Endothelial cell of umbilical vein (primary cell): ENCODE data around the gene KCNH8. TPM values are rescaled to one million over a fixed set of nuclear protein-coding genes. Genes with fewer than 3 reads are reported as not detected.

Experiments
- BruUV-seq: library from RNA; stranded (reverse); fragments of 400-500 nt; replicated peaks from 2 replicates; lab custom pipeline; 2021; lab: Mats Ljungman, UMichigan
- CTCF ChIA-PET: fragments of 300-600, 350-600 bp; sonication (Branson Sonifier 250); formaldehyde crosslinking; loops from one replicate; lab custom pipeline; 2021; ENCODE audit warnings: antibody characterized with exemption, inconsistent platforms; lab: Charles Lee
- POLR2A ChIA-PET: fragments of 300-600, 350-600 bp; sonication (Branson Sonifier 250); formaldehyde crosslinking; loops from one replicate; lab custom pipeline; 2021; ENCODE audit warnings: antibody characterized with exemption, inconsistent platforms; lab: Charles Lee
- DNase-seq: peaks from one replicate; pipeline ENCODE4 v3.0.0-alpha.2; 2011; ENCODE audit warnings: low read depth, low spot score
- FAIRE-seq: peaks from 2 replicates; lab custom pipeline; 2011; peaks lifted over from hg19 to GRCh38; lab: Jason Lieb, UNC
- H2AFZ ChIP-seq: 2 replicates; pipeline ENCODE4 v1.6.0; 2012; ENCODE audit warnings: low read depth, low read length, control low read depth, inconsistent platforms
- H3K27ac ChIP-seq: 2 replicates; pipeline ENCODE4 v1.5.1; 2011; ENCODE audit warnings: low read depth, mild to moderate bottlenecking, control low read depth, low read length, moderate library complexity; ENCODE audit not compliant: insufficient read depth
- H3K27me3 ChIP-seq, 2 experiments: 2 replicates each; pipeline versions ENCODE4 v1.6.0 to v1.6.1; 2011; ENCODE audit warnings: low read length in 2 of 2, mixed read lengths in 1 of 2; ENCODE audit not compliant: control insufficient read depth in 2 of 2, insufficient read depth in 2 of 2
- H3K36me3 ChIP-seq, 2 experiments: 2 replicates in 1 of 2; 3 replicates in 1 of 2; pipeline ENCODE4 v1.5.1; 2011; ENCODE audit warnings: low read length in 2 of 2, mild to moderate bottlenecking in 1 of 2, moderate library complexity in 1 of 2; ENCODE audit not compliant: control insufficient read depth in 2 of 2, insufficient read depth in 2 of 2; ENCODE audit errors: extremely low read depth in 1 of 2
- H3K4me1 ChIP-seq: 3 replicates; pipeline ENCODE4 v1.5.1; 2011; ENCODE audit warnings: mild to moderate bottlenecking, low read length; ENCODE audit not compliant: control insufficient read depth, insufficient read depth; ENCODE audit errors: extremely low read depth
- H3K4me2 ChIP-seq: 2 replicates; pipeline ENCODE4 v1.6.1; 2011; ENCODE audit warnings: low read length, control low read depth, mixed read lengths; ENCODE audit not compliant: insufficient read depth
- H3K4me3 ChIP-seq, 3 experiments: fragments of 200-600 bp in 1 of 3; sonication (generic), shearing (Covaris generic) in 1 of 3; replicated peaks in 1 of 3; 2 replicates each; pipeline ENCODE4 v1.5.1; 2011 to 2016; ENCODE audit warnings: control low read depth in 3 of 3, low read length in 3 of 3, mild to moderate bottlenecking in 2 of 3, inconsistent platforms in 1 of 3, low read depth in 1 of 3, moderate library complexity in 1 of 3; ENCODE audit not compliant: insufficient read depth in 1 of 3
- H3K79me2 ChIP-seq: 2 replicates; pipeline ENCODE4 v1.6.0; 2012; ENCODE audit warnings: low read length, inconsistent platforms; ENCODE audit not compliant: control insufficient read depth, insufficient read depth
- H3K9ac ChIP-seq: replicated peaks from 2 replicates; pipeline ENCODE3; 2011; ENCODE audit warnings: low read length, control low read depth; ENCODE audit not compliant: insufficient read depth; ENCODE audit errors: extremely low read depth
- H3K9me1 ChIP-seq: replicated peaks from 3 replicates; pipeline ENCODE4 v1.6.0; 2011; ENCODE audit warnings: mild to moderate bottlenecking, low read length; ENCODE audit not compliant: control insufficient read depth, insufficient read depth; ENCODE audit errors: extremely low read depth
- H3K9me3 ChIP-seq: replicated peaks from 2 replicates; pipeline ENCODE4 v1.5.1; 2012; ENCODE audit warnings: low read length, inconsistent platforms; ENCODE audit not compliant: control insufficient read depth, insufficient read depth
- H4K20me1 ChIP-seq: replicated peaks from 2 replicates; pipeline ENCODE3; 2011; ENCODE audit warnings: mild to moderate bottlenecking, low read length; ENCODE audit not compliant: control insufficient read depth, insufficient read depth; ENCODE audit errors: extremely low read depth
- EZH2 ChIP-seq: IDR thresholded peaks from 2 replicates; pipeline ENCODE4 v1.6.1; 2012; ENCODE audit warnings: borderline replicate concordance, low read depth, mild to moderate bottlenecking, moderate library complexity, low read length, inconsistent platforms; ENCODE audit not compliant: severe bottlenecking
- FOS ChIP-seq: IDR thresholded peaks from 2 replicates; pipeline ENCODE4 v1.6.1; 2011; ENCODE audit warnings: mild to moderate bottlenecking, low read length, moderate library complexity, borderline replicate concordance; ENCODE audit not compliant: insufficient read depth
- GATA2 ChIP-seq: IDR thresholded peaks from 2 replicates; pipeline ENCODE4 v1.7.0; 2011; ENCODE audit warnings: low read depth, mild to moderate bottlenecking, moderate library complexity, mixed read lengths, low read length; ENCODE audit not compliant: insufficient read length, insufficient read depth
- JUN ChIP-seq: IDR thresholded peaks from 2 replicates; pipeline ENCODE4 v1.6.1; 2011; ENCODE audit warnings: borderline replicate concordance, low read depth; ENCODE audit not compliant: insufficient read length, insufficient read depth
- MYC ChIP-seq: IDR thresholded peaks from one replicate; pipeline ENCODE4 v1.6.1; 2011; ENCODE audit warnings: mild to moderate bottlenecking, low read depth, low read length
- POLR2A ChIP-seq: IDR thresholded peaks from 2 replicates; pipeline ENCODE4 v1.6.1; 2012; ENCODE audit warnings: low read depth, mild to moderate bottlenecking, control low read depth, low read length
- POLR2AphosphoS5 ChIP-seq: IDR thresholded peaks from 2 replicates; pipeline ENCODE4 v1.6.1; 2012; ENCODE audit warnings: low read depth, mild to moderate bottlenecking, control low read depth, low read length, moderate library complexity; ENCODE audit not compliant: insufficient read depth
- dilution Hi-C: fragments of 300-500 bp; cut with MboI; formaldehyde crosslinking; loops from one replicate; pipeline ENCODE4 v1.15.0; 2019; ENCODE audit warnings: low sequenced_read_pairs; ENCODE audit not compliant: extremely low pct_ligation_motif_present
- intact Hi-C: fragments of 100-400 bp; cut with micrococcal nuclease; formaldehyde crosslinking; loops from one replicate; pipeline ENCODE4 v1.10.0; 2022
- polyA plus RNA-seq, 4 experiments: library from polyadenylated mRNA; depleted of rRNA in 3 of 4; stranded (reverse) in 3 of 4; unstranded in 1 of 4; fragments of >200 nt; gene quantifications; 2 replicates each; pipeline versions ENCODE4 v1.2.1 to v1.2.3, GENCODE V29; 2011 to 2012; ENCODE audit warnings: missing spikeins in 1 of 4
- total RNA-seq: library from RNA; stranded (reverse); gene quantifications from 2 replicates; pipeline ENCODE4 v1.2.3, GENCODE V29; 2021
- TF ChIP-seq, protein P1 (sequence below), 2 donors: IDR thresholded peaks; 1 replicate in 1 of 2; 2 replicates in 1 of 2; pipeline ENCODE4 v1.5.1; 2011; ENCODE audit warnings: low read length in 2 of 2, mild to moderate bottlenecking in 2 of 2, moderate library complexity in 2 of 2, control low read depth in 1 of 2, inconsistent platforms in 1 of 2, low read depth in 1 of 2; ENCODE audit not compliant: insufficient read depth in 1 of 2; ENCODE audit errors: extremely low read depth in 1 of 2
- TF ChIP-seq, protein P2 (sequence below): IDR thresholded peaks from 2 replicates; pipeline ENCODE4 v1.6.1; 2011; ENCODE audit not compliant: insufficient read depth, insufficient read length

KCNH8 gene
- total and polyA plus RNA-seq, 2 donors (not counting 3 experiments of a cell fraction or from before 2014, with no cell fraction given): not detected

DNA sequence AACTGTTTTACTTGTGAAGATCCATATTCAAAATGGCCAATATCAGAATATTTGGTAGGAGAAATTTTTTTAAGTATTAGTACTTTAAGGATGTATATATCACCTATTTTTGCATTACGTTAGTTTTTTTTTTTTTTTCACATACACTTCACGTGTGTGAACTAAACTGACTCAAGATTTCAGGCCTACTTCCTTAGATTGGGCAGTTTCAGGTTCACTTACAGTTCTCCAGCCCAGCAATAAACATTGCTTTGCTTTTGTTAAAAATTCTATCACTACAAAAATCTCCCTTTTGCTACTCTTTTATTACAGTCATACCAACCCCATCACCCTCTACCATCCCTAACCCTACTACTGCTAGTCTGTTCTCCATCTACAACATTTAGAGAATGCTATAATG, 183.6 kb downstream of the KCNH8 start:
- BruUV-seq: no TSS peak
- no peaks in the 10 kb centered on the region for H3K9me3 ChIP-seq
- H3K9me1 ChIP-seq: no peaks in the 10 kb centered on the region
- H3K27me3 ChIP-seq: no peaks in the 10 kb centered on the region
- TF ChIP-seq FOS (no peak), POLR2A (no peak), EZH2 (no peak), GATA2 (no peak), POLR2AphosphoS5 (no peak), JUN (no peak), MYC (no peak)
- TF ChIP-seq, protein P1, sequence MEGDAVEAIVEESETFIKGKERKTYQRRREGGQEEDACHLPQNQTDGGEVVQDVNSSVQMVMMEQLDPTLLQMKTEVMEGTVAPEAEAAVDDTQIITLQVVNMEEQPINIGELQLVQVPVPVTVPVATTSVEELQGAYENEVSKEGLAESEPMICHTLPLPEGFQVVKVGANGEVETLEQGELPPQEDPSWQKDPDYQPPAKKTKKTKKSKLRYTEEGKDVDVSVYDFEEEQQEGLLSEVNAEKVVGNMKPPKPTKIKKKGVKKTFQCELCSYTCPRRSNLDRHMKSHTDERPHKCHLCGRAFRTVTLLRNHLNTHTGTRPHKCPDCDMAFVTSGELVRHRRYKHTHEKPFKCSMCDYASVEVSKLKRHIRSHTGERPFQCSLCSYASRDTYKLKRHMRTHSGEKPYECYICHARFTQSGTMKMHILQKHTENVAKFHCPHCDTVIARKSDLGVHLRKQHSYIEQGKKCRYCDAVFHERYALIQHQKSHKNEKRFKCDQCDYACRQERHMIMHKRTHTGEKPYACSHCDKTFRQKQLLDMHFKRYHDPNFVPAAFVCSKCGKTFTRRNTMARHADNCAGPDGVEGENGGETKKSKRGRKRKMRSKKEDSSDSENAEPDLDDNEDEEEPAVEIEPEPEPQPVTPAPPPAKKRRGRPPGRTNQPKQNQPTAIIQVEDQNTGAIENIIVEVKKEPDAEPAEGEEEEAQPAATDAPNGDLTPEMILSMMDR (IDR thresholded peaks at IDR 0.05; ENCODE audit: extremely low read depth in 1 of 2, insufficient read depth in 1 of 2, low read depth in 1 of 2, low read length in 2 of 2): no peak
- TF ChIP-seq, protein P2, sequence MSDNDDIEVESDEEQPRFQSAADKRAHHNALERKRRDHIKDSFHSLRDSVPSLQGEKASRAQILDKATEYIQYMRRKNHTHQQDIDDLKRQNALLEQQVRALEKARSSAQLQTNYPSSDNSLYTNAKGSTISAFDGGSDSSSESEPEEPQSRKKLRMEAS: no peak
- intact Hi-C loops (no loop called here), dilution Hi-C loops (no loop called here)
- no peaks in the 10 kb centered on the region for H3K4me1 ChIP-seq
- no peaks in the 10 kb centered on the region for H3K36me3 ChIP-seq
- no peak for DNase-seq
- no peak overlapping the region for H3K4me2 ChIP-seq
- no peak overlapping the region for H3K4me3 ChIP-seq
- H2AFZ ChIP-seq: no peak overlapping the region
- CTCF ChIA-PET: no interaction called here
- no peak overlapping the region for H3K9ac ChIP-seq
- no peaks in the 10 kb centered on the region for H3K79me2 ChIP-seq
- H4K20me1 ChIP-seq: no peaks in the 10 kb centered on the region
- POLR2A ChIA-PET: no interaction called here
- no peak overlapping the region for H3K27ac ChIP-seq
- FAIRE-seq: no peak
